Gastrocnemius medialis (tissue), 4 donors: ENCODE measurements around the gene DQX1. TPM values are rescaled to one million over a fixed set of nuclear protein-coding genes. Genes with fewer than 3 reads are reported as not detected.

ENCODE experiments used
- ATAC-seq, 2 donors: fragments of 150-250 bp; one replicate each; pipeline ENCODE4 v1.9.1; 2016
- DNase-seq, 2 donors: peaks; one replicate each; pipeline ENCODE4 v3.0.0-alpha.2; 2019
- H3K27ac ChIP-seq, 4 donors: fragments of 200-600 bp; sonication (generic); 1 replicate in 1 of 4; 2 replicates in 3 of 4; pipeline ENCODE4 v1.5.1; 2016 to 2018; ENCODE audit warnings: mild to moderate bottlenecking in 2 of 4, moderate library complexity in 1 of 4
- H3K27me3 ChIP-seq, 3 donors: fragments of 200-600 bp; sonication (generic) in 2 of 3; 1 replicate in 1 of 3; 2 replicates in 2 of 3; pipeline versions ENCODE4 v1.5.1 to v1.6.0; 2016 to 2019; ENCODE audit warnings: mild to moderate bottlenecking in 1 of 3, moderate library complexity in 1 of 3
- H3K36me3 ChIP-seq, 2 donors: fragments of 200-600 bp; sonication (generic) in 1 of 2; one replicate each; pipeline ENCODE4 v1.5.1; 2017 to 2018
- H3K4me1 ChIP-seq, 2 donors: fragments of 200-600 bp; sonication (generic) in 1 of 2; one replicate each; pipeline ENCODE4 v1.5.1; 2016 to 2017; ENCODE audit warnings: mild to moderate bottlenecking in 2 of 2
- H3K4me3 ChIP-seq, 4 donors: fragments of 200-600 bp; sonication (generic) in 3 of 4; 1 replicate in 1 of 4; 2 replicates in 3 of 4; pipeline ENCODE4 v1.5.1; 2016 to 2019; ENCODE audit warnings: mild to moderate bottlenecking in 2 of 4
- H3K9me3 ChIP-seq, 3 donors: fragments of 200-600 bp; sonication (generic) in 2 of 3; 1 replicate in 1 of 3; 2 replicates in 2 of 3; pipeline ENCODE4 v1.5.1; 2016 to 2019
- POLR2A ChIP-seq, 2 donors: fragments of 450-650 bp; IDR thresholded peaks; one replicate each; pipeline ENCODE4 v1.6.1; 2017; ENCODE audit warnings: antibody characterized with exemption in 2 of 2, mild to moderate bottlenecking in 2 of 2, moderate library complexity in 2 of 2
- in situ Hi-C, 4 donors: fragments of 200-750 bp; cut with MboI; loops; one replicate each; pipeline versions ENCODE4 v1.15.0 to v1.8.0; 2017; ENCODE audit warnings: low sequenced_read_pairs in 4 of 4
- intact Hi-C: fragments of 100-400 bp; cut with DNase I; formaldehyde crosslinking; loops from one replicate; pipeline ENCODE4 v1.15.1; 2023; ENCODE audit warnings: low total_unique reads
- total RNA-seq, 4 donors: library from RNA; depleted of rRNA; stranded (reverse); fragments of >200 nt; gene quantifications; one replicate each; pipeline versions ENCODE4 v1.1.0 to v1.2.3, GENCODE V29; 2016
- TF ChIP-seq, protein P1 (sequence below), 5 experiments: fragments of 450-650 bp in 3 of 5; fragments of 200-600 bp in 2 of 5; sonication (generic) in 2 of 5; IDR thresholded peaks in 4 of 5; conservative IDR thresholded peaks in 1 of 5; 1 replicate in 4 of 5; 2 replicates in 1 of 5; pipeline ENCODE4 v1.5.1; 2016 to 2019; ENCODE audit warnings: antibody characterized with exemption in 5 of 5, mild to moderate bottlenecking in 3 of 5, moderate library complexity in 3 of 5

DQX1 gene
- total RNA-seq, 4 donors from 2014 or later, result 0.24 TPM; not detected in 3

DNA sequence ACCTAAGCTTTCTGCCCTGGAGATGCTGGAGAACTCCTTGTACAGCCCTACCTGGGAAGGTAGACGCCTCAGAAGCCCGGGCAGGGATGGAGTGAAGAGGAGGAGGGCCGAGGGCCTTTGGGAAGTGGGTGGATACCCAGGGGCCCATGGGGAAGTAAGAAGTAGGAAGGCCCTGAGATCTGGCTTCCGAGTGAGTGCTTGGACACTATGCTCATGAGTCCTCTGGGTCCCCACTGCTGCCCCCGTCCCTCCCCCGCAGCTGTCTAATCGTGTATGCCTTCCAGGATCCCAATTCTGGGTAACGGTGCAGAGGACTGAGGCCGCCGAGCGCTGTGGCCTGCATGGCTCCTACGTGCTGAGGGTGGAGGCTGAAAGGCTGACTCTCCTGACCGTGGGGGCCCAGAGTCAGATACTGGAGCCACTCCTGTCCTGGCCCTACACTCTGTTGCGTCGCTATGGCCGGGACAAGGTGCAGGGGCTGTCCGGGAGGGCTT lies 29.6 kb upstream of the DQX1 start:
- H3K9me3 ChIP-seq, result no peaks in the 10 kb centered on the region
- no peaks in the 10 kb centered on the region for H3K36me3 ChIP-seq
- intact Hi-C loops (no loop called here), in situ Hi-C loops (no loop called here)
- H3K4me3 ChIP-seq, result peak overlapping the region; percentile 62 to 75 (median 72)
- no peak for DNase-seq
- TF ChIP-seq POLR2A (IDR thresholded peaks at IDR 0.05), result no peak
- TF ChIP-seq, protein P1, sequence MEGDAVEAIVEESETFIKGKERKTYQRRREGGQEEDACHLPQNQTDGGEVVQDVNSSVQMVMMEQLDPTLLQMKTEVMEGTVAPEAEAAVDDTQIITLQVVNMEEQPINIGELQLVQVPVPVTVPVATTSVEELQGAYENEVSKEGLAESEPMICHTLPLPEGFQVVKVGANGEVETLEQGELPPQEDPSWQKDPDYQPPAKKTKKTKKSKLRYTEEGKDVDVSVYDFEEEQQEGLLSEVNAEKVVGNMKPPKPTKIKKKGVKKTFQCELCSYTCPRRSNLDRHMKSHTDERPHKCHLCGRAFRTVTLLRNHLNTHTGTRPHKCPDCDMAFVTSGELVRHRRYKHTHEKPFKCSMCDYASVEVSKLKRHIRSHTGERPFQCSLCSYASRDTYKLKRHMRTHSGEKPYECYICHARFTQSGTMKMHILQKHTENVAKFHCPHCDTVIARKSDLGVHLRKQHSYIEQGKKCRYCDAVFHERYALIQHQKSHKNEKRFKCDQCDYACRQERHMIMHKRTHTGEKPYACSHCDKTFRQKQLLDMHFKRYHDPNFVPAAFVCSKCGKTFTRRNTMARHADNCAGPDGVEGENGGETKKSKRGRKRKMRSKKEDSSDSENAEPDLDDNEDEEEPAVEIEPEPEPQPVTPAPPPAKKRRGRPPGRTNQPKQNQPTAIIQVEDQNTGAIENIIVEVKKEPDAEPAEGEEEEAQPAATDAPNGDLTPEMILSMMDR (IDR thresholded peaks at IDR 0.05 in 4 of 5, conservative IDR thresholded peaks at IDR 0.05 in 1 of 5), result no peak
- H3K27ac ChIP-seq, result peak overlapping the region in 1 of 4 donors; percentile 76
- no peak for ATAC-seq
- H3K27me3 ChIP-seq, result peaks cover 21 to 36% (median 31%) of the 10 kb centered on the region in 3 donors
- H3K4me1 ChIP-seq, result peaks cover 0 to 8% of the 10 kb centered on the region in 2 donors

- intact Hi-C loops (no loop called here), in situ Hi-C loops (no loop called here)
- no peaks in the 10 kb centered on the region for H3K9me3 ChIP-seq
- H3K27me3 ChIP-seq, result peaks cover 21 to 38% (median 37%) of the 10 kb centered on the region in 3 donors
- peak overlapping the region; percentile 76 to 82 (median 77) for H3K27ac ChIP-seq
- ATAC-seq, result peak; percentile 4 to 36
- no peak for TF ChIP-seq POLR2A (IDR thresholded peaks at IDR 0.05)
- TF ChIP-seq, protein P1 (IDR thresholded peaks at IDR 0.05 in 4 of 5, conservative IDR thresholded peaks at IDR 0.05 in 1 of 5), result no peak
- peaks cover 0 to 8% of the 10 kb centered on the region in 2 donors for H3K4me1 ChIP-seq
- H3K4me3 ChIP-seq, result peak overlapping the region; percentile 62 to 75 (median 72)
- no peak for DNase-seq
- H3K36me3 ChIP-seq, result no peaks in the 10 kb centered on the region
Measured at GRCh38 chr2:74554820-74555531, 28.9 kb upstream of the DQX1 start.

- H3K36me3 ChIP-seq, result no peaks in the 10 kb centered on the region
- H3K4me1 ChIP-seq, result peaks cover 0 to 13% of the 10 kb centered on the region in 2 donors
- intact Hi-C loops (no loop called here), in situ Hi-C loops (no loop called here)
- peak in 1 of 2 donors; percentile 8 for TF ChIP-seq POLR2A (IDR thresholded peaks at IDR 0.05)
- TF ChIP-seq, protein P1 (IDR thresholded peaks at IDR 0.05 in 4 of 5, conservative IDR thresholded peaks at IDR 0.05 in 1 of 5), result no peak
- peaks cover 22 to 46% (median 45%) of the 10 kb centered on the region in 3 donors for H3K27me3 ChIP-seq
- H3K27ac ChIP-seq, result peak within 1 kb of the TSS; percentile 76 to 82 (median 77)
- ATAC-seq, result peak; percentile 62 to 72
- DNase-seq, result peak; percentile 59 to 62
- peak within 1 kb of the TSS; percentile 62 to 75 (median 72) for H3K4me3 ChIP-seq
- no peaks in the 10 kb centered on the region for H3K9me3 ChIP-seq
Measured at GRCh38 chr2:74553892-74554819, 28.1 kb upstream of the DQX1 start, which contains the start of the genes DOK1 and LOXL3. Gene DOK1, plus strand, starts transcription at chr2:74554720. Its CDS starts 35 bp downstream, at chr2:74554755. Gene LOXL3, minus strand, starts transcription at chr2:74553942. Its CDS starts 1,308 bp downstream, at chr2:74552634.

DNA sequence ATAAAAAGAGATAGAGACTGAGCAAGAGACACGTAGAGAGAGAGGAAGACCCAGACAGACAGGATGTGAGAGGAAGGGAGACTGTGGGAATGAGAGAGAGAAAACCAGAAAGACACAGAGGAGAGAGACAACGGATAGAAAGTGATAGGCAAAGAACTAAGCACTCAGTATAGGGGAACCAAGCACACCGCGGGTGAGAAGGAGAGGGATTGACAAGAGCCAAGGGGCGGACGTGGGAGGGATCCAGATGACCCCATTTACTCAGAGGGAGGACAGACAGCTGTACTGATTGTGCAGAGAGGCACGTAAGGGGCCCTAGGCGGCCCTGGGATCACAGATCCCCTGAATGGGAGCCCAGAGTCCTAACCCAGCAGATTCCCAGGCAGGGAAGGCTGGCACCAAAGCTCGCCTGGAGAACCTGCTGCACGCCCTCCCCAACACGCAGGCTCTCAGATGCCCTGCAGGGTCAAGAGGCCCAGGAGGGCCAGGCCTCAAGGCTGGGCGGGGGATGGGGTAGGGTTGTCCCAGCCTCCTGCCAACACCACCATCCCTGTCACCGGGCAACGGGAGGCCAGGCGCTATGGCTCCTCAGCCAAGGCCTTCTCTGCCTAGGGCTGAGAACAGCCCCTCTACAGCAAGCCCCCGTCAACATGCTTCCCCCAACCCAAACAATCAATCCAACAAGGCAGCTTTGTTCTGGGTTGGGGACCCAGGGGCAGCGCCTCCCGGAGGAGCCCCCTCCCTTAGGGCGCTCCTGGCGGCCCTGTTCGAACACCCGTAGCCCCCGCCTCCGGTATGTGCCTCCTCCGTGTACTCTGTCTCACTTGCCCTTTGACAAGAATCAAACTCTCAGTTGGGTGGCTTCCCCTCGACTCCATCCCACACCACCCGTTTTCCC lies 27.1 kb upstream of the DQX1 start:
- peaks cover 4 to 20% of the 10 kb centered on the region in 2 donors for H3K4me1 ChIP-seq
- H3K27me3 ChIP-seq, result peaks cover 24 to 47% (median 46%) of the 10 kb centered on the region in 3 donors

More for the DNA sequence above, 27.1 kb upstream of the DQX1 start:
- peak overlapping the region; percentile 76 to 82 (median 77) for H3K27ac ChIP-seq
- H3K4me3 ChIP-seq, result peak overlapping the region; percentile 62 to 75 (median 72)
- ATAC-seq (peak in 1 of 2 donors; percentile 13), DNase-seq (no peak)
- in situ Hi-C loops (no loop called here), intact Hi-C loops (no loop called here)
- no peaks in the 10 kb centered on the region for H3K36me3 ChIP-seq
- no peaks in the 10 kb centered on the region for H3K9me3 ChIP-seq
- TF ChIP-seq, protein P1 (IDR thresholded peaks at IDR 0.05 in 4 of 5, conservative IDR thresholded peaks at IDR 0.05 in 1 of 5), result no peak
- TF ChIP-seq POLR2A (IDR thresholded peaks at IDR 0.05), result no peak
